ENCODE measurements around the gene RPS8. TPM values are rescaled to one million over a fixed set of nuclear protein-coding genes. Genes with fewer than 3 reads are reported as not detected.
"Not testable (repeated sequence)": the region's sequence is repeated elsewhere in the genome, so short reads cannot be mapped to it uniquely, and the experiment has no call there.

RPS8 gene

GRCh38 chr1:44824392-44824791 is 49.1 kb downstream of the RPS8 start:
- H3K56ac ChIP-seq (ENCODE audit: low read length); H3K36me3 ChIP-seq (ENCODE audit: control insufficient read depth, insufficient read depth, low read length); H3K79me2 ChIP-seq (ENCODE audit: control insufficient read depth, insufficient read depth, low read length); H3K27ac ChIP-seq (ENCODE audit: low read depth, low read length); DNase-seq; H3K4me1 ChIP-seq (ENCODE audit: control insufficient read depth, low read depth, low read length); H3K79me1 ChIP-seq (ENCODE audit: low read length); H3K4me3 ChIP-seq (ENCODE audit: low read length); H3K4ac ChIP-seq (ENCODE audit: low read depth, low read length); H3K23ac ChIP-seq (ENCODE audit: low read length); H2BK5ac ChIP-seq (ENCODE audit: low read length); H2BK120ac ChIP-seq (ENCODE audit: low read depth, low read length); H2AK5ac ChIP-seq (ENCODE audit: low read length); H3K18ac ChIP-seq (ENCODE audit: low read length); H4K5ac ChIP-seq (ENCODE audit: low read length); H3K9ac ChIP-seq (ENCODE audit: low read length); H2BK15ac ChIP-seq (replicated peaks; ENCODE audit: low read depth); H3K4me2 ChIP-seq (ENCODE audit: low read length); H3K27me3 ChIP-seq (ENCODE audit: insufficient read depth, low read length, poor library complexity); H4K8ac ChIP-seq (ENCODE audit: low read depth, low read length): not testable (repeated sequence)
- no CpG with 5 or more reads among the region's 6 CpGs for WGBS (ENCODE audit: extremely low coverage, insufficient coverage, low lambda C conversion rate)

- Histone ChIP-seq H2BK5ac (ENCODE audit: low read length) (no peak overlapping the region), H3K4me1 (ENCODE audit: control insufficient read depth, low read depth, low read length) (no peaks in the 10 kb centered on the region), H4K8ac (ENCODE audit: low read depth, low read length) (no peak overlapping the region), H3K9ac (ENCODE audit: low read length) (no peak overlapping the region), H2BK15ac (replicated peaks; ENCODE audit: low read depth) (no peak overlapping the region), H3K27ac (ENCODE audit: low read depth, low read length) (no peak overlapping the region), H3K4ac (ENCODE audit: low read depth, low read length) (no peak overlapping the region), H3K18ac (ENCODE audit: low read length) (no peak overlapping the region), H3K4me2 (ENCODE audit: low read length) (no peak overlapping the region), H3K79me1 (ENCODE audit: low read length) (no peaks in the 10 kb centered on the region), H2BK120ac (ENCODE audit: low read depth, low read length) (no peak overlapping the region), H3K36me3 (ENCODE audit: control insufficient read depth, insufficient read depth, low read length) (no peaks in the 10 kb centered on the region), H3K27me3 (ENCODE audit: insufficient read depth, low read length, poor library complexity) (no peaks in the 10 kb centered on the region), H4K5ac (ENCODE audit: low read length) (no peak overlapping the region), H2AK5ac (ENCODE audit: low read length) (no peak overlapping the region), H3K4me3 (ENCODE audit: low read length) (no peak overlapping the region), H3K56ac (ENCODE audit: low read length) (peak overlapping the region; percentile 15), H3K79me2 (ENCODE audit: control insufficient read depth, insufficient read depth, low read length) (no peaks in the 10 kb centered on the region), H3K23ac (ENCODE audit: low read length) (no peak overlapping the region)
- WGBS (ENCODE audit: extremely low coverage, insufficient coverage, low lambda C conversion rate): no CpG with 5 or more reads among the region's 24 CpGs
- no peak for DNase-seq
Measured at GRCh38 chr1:44826375-44827196, 51.2 kb downstream of the RPS8 start.

- H3K4me3 ChIP-seq (ENCODE audit: low read length): no peak overlapping the region
- no peak overlapping the region for H3K4me2 ChIP-seq (ENCODE audit: low read length)
- no peak overlapping the region for H3K27ac ChIP-seq (ENCODE audit: low read depth, low read length)
- H3K4ac ChIP-seq (ENCODE audit: low read depth, low read length): no peak overlapping the region
- H2BK15ac ChIP-seq (replicated peaks; ENCODE audit: low read depth): no peak overlapping the region
- no peak overlapping the region for H3K23ac ChIP-seq (ENCODE audit: low read length)
- H3K27me3 ChIP-seq (ENCODE audit: insufficient read depth, low read length, poor library complexity): no peaks in the 10 kb centered on the region
- H2BK5ac ChIP-seq (ENCODE audit: low read length): no peak overlapping the region
- no peaks in the 10 kb centered on the region for H3K79me2 ChIP-seq (ENCODE audit: control insufficient read depth, insufficient read depth, low read length)
- H3K4me1 ChIP-seq (ENCODE audit: control insufficient read depth, low read depth, low read length): no peaks in the 10 kb centered on the region
- H2AK5ac ChIP-seq (ENCODE audit: low read length): no peak overlapping the region
- no peak overlapping the region for H4K8ac ChIP-seq (ENCODE audit: low read depth, low read length)
- no peak overlapping the region for H3K18ac ChIP-seq (ENCODE audit: low read length)
- peak overlapping the region; percentile 15 for H3K56ac ChIP-seq (ENCODE audit: low read length)
- H3K36me3 ChIP-seq (ENCODE audit: control insufficient read depth, insufficient read depth, low read length): no peaks in the 10 kb centered on the region
- no CpG with 5 or more reads among the region's 28 CpGs for WGBS (ENCODE audit: extremely low coverage, insufficient coverage, low lambda C conversion rate)
- H2BK120ac ChIP-seq (ENCODE audit: low read depth, low read length): no peak overlapping the region
- no peaks in the 10 kb centered on the region for H3K79me1 ChIP-seq (ENCODE audit: low read length)
- H4K5ac ChIP-seq (ENCODE audit: low read length): no peak overlapping the region
- peak; percentile 56 for DNase-seq
- no peak overlapping the region for H3K9ac ChIP-seq (ENCODE audit: low read length)
Measured at GRCh38 chr1:44827197-44828002, 52.1 kb downstream of the RPS8 start.

GRCh38 chr1:44828003-44828651 is 52.8 kb downstream of the RPS8 start:
- H4K8ac ChIP-seq (ENCODE audit: low read depth, low read length): no peak overlapping the region
- H2BK5ac ChIP-seq (ENCODE audit: low read length): no peak overlapping the region
- no peak overlapping the region for H2BK15ac ChIP-seq (replicated peaks; ENCODE audit: low read depth)
- no peaks in the 10 kb centered on the region for H3K79me2 ChIP-seq (ENCODE audit: control insufficient read depth, insufficient read depth, low read length)
- no peak overlapping the region for H3K4ac ChIP-seq (ENCODE audit: low read depth, low read length)
- no peak overlapping the region for H3K27ac ChIP-seq (ENCODE audit: low read depth, low read length)
- DNase-seq: no peak
- no peak overlapping the region for H3K4me3 ChIP-seq (ENCODE audit: low read length)
- no peak overlapping the region for H3K9ac ChIP-seq (ENCODE audit: low read length)
- no CpG with 5 or more reads among the region's 21 CpGs for WGBS (ENCODE audit: extremely low coverage, insufficient coverage, low lambda C conversion rate)
- H3K79me1 ChIP-seq (ENCODE audit: low read length): no peaks in the 10 kb centered on the region
- no peak overlapping the region for H2BK120ac ChIP-seq (ENCODE audit: low read depth, low read length)
- no peaks in the 10 kb centered on the region for H3K27me3 ChIP-seq (ENCODE audit: insufficient read depth, low read length, poor library complexity)
- no peak overlapping the region for H3K23ac ChIP-seq (ENCODE audit: low read length)
- H4K5ac ChIP-seq (ENCODE audit: low read length): no peak overlapping the region
- H3K4me2 ChIP-seq (ENCODE audit: low read length): no peak overlapping the region
- no peak overlapping the region for H3K18ac ChIP-seq (ENCODE audit: low read length)
- H2AK5ac ChIP-seq (ENCODE audit: low read length): no peak overlapping the region
- H3K56ac ChIP-seq (ENCODE audit: low read length): no peak overlapping the region
- no peaks in the 10 kb centered on the region for H3K36me3 ChIP-seq (ENCODE audit: control insufficient read depth, insufficient read depth, low read length)
- H3K4me1 ChIP-seq (ENCODE audit: control insufficient read depth, low read depth, low read length): no peaks in the 10 kb centered on the region

Small RNA genes within 50 kb of the gene (small RNA-seq; reads per million reads assigned to genes)
- gene RNU5D-1 (ENCODE audit: insufficient read depth) (24.9 reads per million, percentile 92 among the genes with 10 or more reads in this experiment), gene SNORD38A (ENCODE audit: insufficient read depth) (802 reads per million, percentile 98 among the genes with 10 or more reads in this experiment), gene SNORD38B (ENCODE audit: insufficient read depth) (not detected), gene SNORD46 (ENCODE audit: insufficient read depth) (268 reads per million, percentile 97 among the genes with 10 or more reads in this experiment), gene SNORD55 (ENCODE audit: insufficient read depth) (not detected)

Measured in mesendoderm (in vitro differentiated cells).